ENCODE measurements around the gene SDK2.
A peak's percentile ranks its signal among the peaks of the same experiment; 100 is the strongest.

The SDK2 gene

GRCh38 chr17:73654241-73654640 is 10.0 kb upstream of the SDK2 start:
- TF ChIP-seq CTCF (IDR thresholded peaks at IDR 0.05; ENCODE audit: insufficient read depth, low read depth, low read length, missing control alignments), result no peak
- H3K4me3 ChIP-seq (ENCODE audit: low read length), result no peak overlapping the region
- DNase-seq (ENCODE audit: low read depth), result no peak

- no peak for DNase-seq (ENCODE audit: low read depth)
- H3K4me3 ChIP-seq (ENCODE audit: low read length), result no peak overlapping the region
- TF ChIP-seq CTCF (IDR thresholded peaks at IDR 0.05; ENCODE audit: insufficient read depth, low read depth, low read length, missing control alignments), result no peak
These were observed 9.6 kb upstream of the SDK2 start for GRCh38 chr17:73653810-73654209.

- no peak overlapping the region for H3K4me3 ChIP-seq (ENCODE audit: low read length)
- no peak for TF ChIP-seq CTCF (IDR thresholded peaks at IDR 0.05; ENCODE audit: insufficient read depth, low read depth, low read length, missing control alignments)
- no peak for DNase-seq (ENCODE audit: low read depth)
These were observed 8.7 kb upstream of the SDK2 start for GRCh38 chr17:73652886-73653480.

GRCh38 chr17:73650617-73651200 is 6.5 kb upstream of the SDK2 start:
- H3K4me3 ChIP-seq (ENCODE audit: low read length), result no peak overlapping the region
- no peak for TF ChIP-seq CTCF (IDR thresholded peaks at IDR 0.05; ENCODE audit: insufficient read depth, low read depth, low read length, missing control alignments)
- no peak for DNase-seq (ENCODE audit: low read depth)

- peak; percentile 35 for DNase-seq (ENCODE audit: low read depth)
- TF ChIP-seq CTCF (IDR thresholded peaks at IDR 0.05; ENCODE audit: insufficient read depth, low read depth, low read length, missing control alignments), result peak; percentile 37
- no peak overlapping the region for H3K4me3 ChIP-seq (ENCODE audit: low read length)
These were observed 5.9 kb upstream of the SDK2 start for GRCh38 chr17:73650140-73650539.

GRCh38 chr17:73648974-73649373 is 4.7 kb upstream of the SDK2 start:
- DNase-seq (ENCODE audit: low read depth), result no peak
- TF ChIP-seq CTCF (IDR thresholded peaks at IDR 0.05; ENCODE audit: insufficient read depth, low read depth, low read length, missing control alignments), result no peak
- no peak overlapping the region for H3K4me3 ChIP-seq (ENCODE audit: low read length)

GRCh38 chr17:73648543-73648820 is 4.2 kb upstream of the SDK2 start:
- TF ChIP-seq CTCF (IDR thresholded peaks at IDR 0.05; ENCODE audit: insufficient read depth, low read depth, low read length, missing control alignments), result no peak
- H3K4me3 ChIP-seq (ENCODE audit: low read length), result no peak overlapping the region
- no peak for DNase-seq (ENCODE audit: low read depth)

Measured in epithelial cell of esophagus (primary cell).